ENCODE measurements around the gene WDR11.

Gene WDR11

DNA sequence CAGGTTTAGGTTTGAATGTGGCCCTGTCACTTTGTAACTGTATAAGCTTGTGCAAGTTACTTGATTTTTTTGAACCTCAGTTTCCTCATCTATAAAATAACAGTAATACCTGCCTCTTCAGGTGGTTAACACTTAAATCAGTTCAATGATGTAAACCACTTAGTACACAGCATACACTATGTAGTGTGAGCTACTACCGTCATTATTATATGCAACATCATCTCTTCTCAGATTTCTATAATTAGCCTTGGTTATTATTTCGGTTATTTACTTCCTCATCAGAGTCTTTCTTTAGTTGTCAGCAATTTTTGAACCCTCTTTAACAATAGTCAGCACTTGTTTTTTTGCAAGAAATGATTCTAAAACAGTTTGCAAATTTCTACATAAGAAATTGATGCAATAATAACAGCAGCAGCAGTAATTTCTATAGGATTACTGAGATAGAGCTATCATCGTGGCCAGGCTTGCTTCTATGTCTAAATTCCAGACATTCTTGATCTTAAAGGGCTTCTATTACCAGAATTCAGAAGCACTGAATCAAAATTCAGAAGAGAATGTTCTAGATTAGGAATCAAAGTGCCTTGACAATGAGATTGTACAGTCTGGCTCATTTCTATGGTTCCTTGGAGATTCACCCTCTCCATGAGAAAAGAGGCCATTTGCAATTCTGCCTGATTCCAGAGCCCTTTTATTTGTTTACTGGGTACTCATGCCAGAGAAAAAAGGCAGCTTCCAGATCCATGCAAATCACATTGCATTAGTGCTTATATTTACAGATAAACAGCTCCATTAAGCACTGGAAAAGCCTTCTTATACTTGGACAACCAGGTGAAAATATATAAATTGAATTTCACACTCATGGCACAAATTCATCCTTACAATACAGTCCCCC lies 25.0 kb upstream of the WDR11 start:
- H3K23ac ChIP-seq (ENCODE audit: low read length), result no peak overlapping the region
- no CpG with 5 or more reads among the region's 3 CpGs for WGBS (ENCODE audit: extremely low coverage, insufficient coverage, low lambda C conversion rate)
- no peak overlapping the region for H3K4me3 ChIP-seq (ENCODE audit: low read length)
- no peak overlapping the region for H3K4me2 ChIP-seq (ENCODE audit: low read length)
- no peak overlapping the region for H2BK120ac ChIP-seq (ENCODE audit: low read depth, low read length)
- no peak overlapping the region for H2BK15ac ChIP-seq (replicated peaks; ENCODE audit: low read depth)
- H4K5ac ChIP-seq (ENCODE audit: low read length), result no peak overlapping the region
- no peak overlapping the region for H2AK5ac ChIP-seq (ENCODE audit: low read length)
- no peak for DNase-seq
- no peak overlapping the region for H3K9ac ChIP-seq (ENCODE audit: low read length)
- H2BK5ac ChIP-seq (ENCODE audit: low read length), result no peak overlapping the region
- H3K36me3 ChIP-seq (ENCODE audit: control insufficient read depth, insufficient read depth, low read length), result no peaks in the 10 kb centered on the region
- no peak overlapping the region for H3K4ac ChIP-seq (ENCODE audit: low read depth, low read length)
- H3K56ac ChIP-seq (ENCODE audit: low read length), result no peak overlapping the region
- H3K18ac ChIP-seq (ENCODE audit: low read length), result no peak overlapping the region
- no peaks in the 10 kb centered on the region for H3K27me3 ChIP-seq (ENCODE audit: insufficient read depth, low read length, poor library complexity)
- no peak overlapping the region for H3K27ac ChIP-seq (ENCODE audit: low read depth, low read length)
- peaks cover 2% of the 10 kb centered on the region for H3K4me1 ChIP-seq (ENCODE audit: control insufficient read depth, low read depth, low read length)
- no peaks in the 10 kb centered on the region for H3K79me2 ChIP-seq (ENCODE audit: control insufficient read depth, insufficient read depth, low read length)
- H4K8ac ChIP-seq (ENCODE audit: low read depth, low read length), result no peak overlapping the region
- no peaks in the 10 kb centered on the region for H3K79me1 ChIP-seq (ENCODE audit: low read length)

DNA sequence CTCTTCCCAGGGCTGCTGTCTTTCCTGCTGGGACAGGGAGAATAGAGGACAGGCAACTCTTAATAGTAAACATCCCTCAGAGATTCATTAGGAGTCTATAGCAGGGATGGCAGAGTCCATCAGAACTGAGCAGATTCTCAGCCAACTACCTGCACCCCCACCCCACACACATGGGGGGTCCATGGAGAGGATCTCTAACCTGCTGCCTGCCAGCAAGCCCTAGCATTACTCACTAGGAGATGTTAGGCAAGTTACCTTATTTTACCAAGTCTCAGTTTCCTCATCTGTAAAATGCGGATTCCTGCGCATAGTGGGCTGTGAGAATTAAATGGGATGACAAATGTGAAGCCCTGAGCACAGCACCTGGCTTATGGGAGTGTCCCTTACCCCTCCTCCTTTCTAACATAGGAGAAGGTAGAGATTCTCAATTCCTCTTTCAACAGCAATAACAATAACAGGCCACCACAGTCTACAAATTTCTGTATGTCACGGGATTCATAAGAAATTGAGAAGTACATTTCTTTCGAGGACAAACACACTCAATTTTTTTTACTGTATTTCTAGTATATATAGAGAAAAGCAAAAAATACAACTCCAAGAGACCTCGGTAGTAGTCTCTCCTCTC lies 23.8 kb upstream of the WDR11 start:
- WGBS (ENCODE audit: extremely low coverage, insufficient coverage, low lambda C conversion rate), result no CpG with 5 or more reads among the region's 5 CpGs
- H3K27me3 ChIP-seq (ENCODE audit: insufficient read depth, low read length, poor library complexity), result no peaks in the 10 kb centered on the region

DNA sequence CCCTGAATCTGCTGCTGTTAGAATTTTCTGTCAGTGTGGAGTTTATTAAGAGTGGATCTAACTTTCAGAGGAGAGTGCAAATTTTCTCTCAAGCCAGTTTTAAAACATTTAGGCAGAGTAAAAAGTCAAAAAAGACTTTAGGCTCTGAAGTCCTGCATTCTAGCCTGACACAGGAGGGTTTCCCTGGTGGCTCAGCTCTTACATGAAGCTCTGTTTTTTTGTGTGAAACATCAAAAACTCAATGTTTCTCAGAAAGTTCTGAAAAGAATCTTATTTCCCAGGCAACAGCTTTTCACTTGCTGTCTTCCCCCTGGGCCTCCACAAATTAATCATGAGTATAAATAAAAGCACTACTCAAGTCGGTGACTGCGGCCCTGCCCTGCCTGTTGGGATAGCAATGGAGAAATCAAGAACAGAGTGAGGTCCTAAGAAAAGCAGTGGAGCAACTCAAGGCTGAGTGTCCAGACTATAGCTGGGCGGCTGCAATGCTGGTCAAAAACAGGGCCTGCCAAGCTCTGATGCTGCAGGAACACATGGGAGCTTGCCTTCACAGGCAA lies 22.3 kb upstream of the WDR11 start:
- H3K23ac ChIP-seq (ENCODE audit: low read length), result no peak overlapping the region
- H4K5ac ChIP-seq (ENCODE audit: low read length), result no peak overlapping the region
- no peak overlapping the region for H2BK120ac ChIP-seq (ENCODE audit: low read depth, low read length)
- DNase-seq, result no peak
- no peak overlapping the region for H3K27ac ChIP-seq (ENCODE audit: low read depth, low read length)
- no peak overlapping the region for H3K4me2 ChIP-seq (ENCODE audit: low read length)
- no CpG with 5 or more reads among the region's 3 CpGs for WGBS (ENCODE audit: extremely low coverage, insufficient coverage, low lambda C conversion rate)
- peaks cover 2% of the 10 kb centered on the region for H3K4me1 ChIP-seq (ENCODE audit: control insufficient read depth, low read depth, low read length)
- H4K8ac ChIP-seq (ENCODE audit: low read depth, low read length), result no peak overlapping the region
- no peak overlapping the region for H2BK15ac ChIP-seq (replicated peaks; ENCODE audit: low read depth)
- H3K18ac ChIP-seq (ENCODE audit: low read length), result no peak overlapping the region
- H2BK5ac ChIP-seq (ENCODE audit: low read length), result no peak overlapping the region
- no peak overlapping the region for H3K4ac ChIP-seq (ENCODE audit: low read depth, low read length)
- H3K27me3 ChIP-seq (ENCODE audit: insufficient read depth, low read length, poor library complexity), result no peaks in the 10 kb centered on the region
- no peaks in the 10 kb centered on the region for H3K79me1 ChIP-seq (ENCODE audit: low read length)
- H3K9ac ChIP-seq (ENCODE audit: low read length), result no peak overlapping the region
- no peak overlapping the region for H2AK5ac ChIP-seq (ENCODE audit: low read length)
- H3K4me3 ChIP-seq (ENCODE audit: low read length), result no peak overlapping the region
- H3K56ac ChIP-seq (ENCODE audit: low read length), result no peak overlapping the region
- H3K36me3 ChIP-seq (ENCODE audit: control insufficient read depth, insufficient read depth, low read length), result no peaks in the 10 kb centered on the region
- H3K79me2 ChIP-seq (ENCODE audit: control insufficient read depth, insufficient read depth, low read length), result no peaks in the 10 kb centered on the region

More for the DNA sequence above, 23.8 kb upstream of the WDR11 start:
- Histone ChIP-seq H3K9ac (ENCODE audit: low read length) (no peak overlapping the region), H4K8ac (ENCODE audit: low read depth, low read length) (no peak overlapping the region), H3K79me2 (ENCODE audit: control insufficient read depth, insufficient read depth, low read length) (no peaks in the 10 kb centered on the region), H3K4ac (ENCODE audit: low read depth, low read length) (no peak overlapping the region), H3K36me3 (ENCODE audit: control insufficient read depth, insufficient read depth, low read length) (no peaks in the 10 kb centered on the region), H2BK15ac (replicated peaks; ENCODE audit: low read depth) (no peak overlapping the region), H3K79me1 (ENCODE audit: low read length) (no peaks in the 10 kb centered on the region), H4K5ac (ENCODE audit: low read length) (no peak overlapping the region), H3K4me3 (ENCODE audit: low read length) (no peak overlapping the region), H3K4me1 (ENCODE audit: control insufficient read depth, low read depth, low read length) (peaks cover 2% of the 10 kb centered on the region), H3K56ac (ENCODE audit: low read length) (no peak overlapping the region), H3K23ac (ENCODE audit: low read length) (no peak overlapping the region), H2BK120ac (ENCODE audit: low read depth, low read length) (no peak overlapping the region), H2AK5ac (ENCODE audit: low read length) (no peak overlapping the region), H3K27ac (ENCODE audit: low read depth, low read length) (no peak overlapping the region), H3K4me2 (ENCODE audit: low read length) (no peak overlapping the region), H2BK5ac (ENCODE audit: low read length) (no peak overlapping the region), H3K18ac (ENCODE audit: low read length) (no peak overlapping the region)
- DNase-seq, result no peak

DNA sequence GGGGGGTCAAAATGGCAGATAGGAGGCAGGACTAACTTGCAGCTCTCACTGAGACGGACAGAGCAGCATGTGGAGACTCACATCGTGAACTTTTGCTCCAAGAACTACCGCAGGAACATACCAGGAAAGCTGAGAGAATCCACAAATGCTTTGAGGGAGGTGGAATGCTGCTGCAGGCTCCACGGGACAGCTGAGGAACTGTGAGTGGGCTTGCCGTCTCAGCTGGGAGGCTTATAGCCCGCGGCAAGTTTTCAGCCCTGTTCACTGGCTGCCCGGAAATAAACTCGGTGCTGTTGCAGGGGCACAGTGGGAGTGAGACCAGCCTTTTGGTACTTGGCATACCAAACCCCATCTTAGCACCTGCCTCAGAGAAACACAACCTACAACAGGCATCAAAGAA lies 19.1 kb upstream of the WDR11 start:
- no peak overlapping the region for H2AK5ac ChIP-seq (ENCODE audit: low read length)
- no peak overlapping the region for H3K4ac ChIP-seq (ENCODE audit: low read depth, low read length)
- H2BK5ac ChIP-seq (ENCODE audit: low read length), result no peak overlapping the region
- H3K27ac ChIP-seq (ENCODE audit: low read depth, low read length), result no peak overlapping the region
- H3K27me3 ChIP-seq (ENCODE audit: insufficient read depth, low read length, poor library complexity), result no peaks in the 10 kb centered on the region
- no peak overlapping the region for H4K8ac ChIP-seq (ENCODE audit: low read depth, low read length)
- no peak overlapping the region for H2BK120ac ChIP-seq (ENCODE audit: low read depth, low read length)
- no peak overlapping the region for H3K18ac ChIP-seq (ENCODE audit: low read length)
- H3K4me2 ChIP-seq (ENCODE audit: low read length), result no peak overlapping the region
- H3K79me2 ChIP-seq (ENCODE audit: control insufficient read depth, insufficient read depth, low read length), result no peaks in the 10 kb centered on the region
- no peak overlapping the region for H3K4me3 ChIP-seq (ENCODE audit: low read length)
- DNase-seq, result no peak
- WGBS (ENCODE audit: extremely low coverage, insufficient coverage, low lambda C conversion rate), result no CpG with 5 or more reads among the region's 9 CpGs
- no peaks in the 10 kb centered on the region for H3K36me3 ChIP-seq (ENCODE audit: control insufficient read depth, insufficient read depth, low read length)
- no peak overlapping the region for H2BK15ac ChIP-seq (replicated peaks; ENCODE audit: low read depth)
- H3K79me1 ChIP-seq (ENCODE audit: low read length), result no peaks in the 10 kb centered on the region
- no peak overlapping the region for H3K23ac ChIP-seq (ENCODE audit: low read length)
- no peaks in the 10 kb centered on the region for H3K4me1 ChIP-seq (ENCODE audit: control insufficient read depth, low read depth, low read length)
- H3K56ac ChIP-seq (ENCODE audit: low read length), result no peak overlapping the region
- H3K9ac ChIP-seq (ENCODE audit: low read length), result no peak overlapping the region
- H4K5ac ChIP-seq (ENCODE audit: low read length), result no peak overlapping the region

DNA sequence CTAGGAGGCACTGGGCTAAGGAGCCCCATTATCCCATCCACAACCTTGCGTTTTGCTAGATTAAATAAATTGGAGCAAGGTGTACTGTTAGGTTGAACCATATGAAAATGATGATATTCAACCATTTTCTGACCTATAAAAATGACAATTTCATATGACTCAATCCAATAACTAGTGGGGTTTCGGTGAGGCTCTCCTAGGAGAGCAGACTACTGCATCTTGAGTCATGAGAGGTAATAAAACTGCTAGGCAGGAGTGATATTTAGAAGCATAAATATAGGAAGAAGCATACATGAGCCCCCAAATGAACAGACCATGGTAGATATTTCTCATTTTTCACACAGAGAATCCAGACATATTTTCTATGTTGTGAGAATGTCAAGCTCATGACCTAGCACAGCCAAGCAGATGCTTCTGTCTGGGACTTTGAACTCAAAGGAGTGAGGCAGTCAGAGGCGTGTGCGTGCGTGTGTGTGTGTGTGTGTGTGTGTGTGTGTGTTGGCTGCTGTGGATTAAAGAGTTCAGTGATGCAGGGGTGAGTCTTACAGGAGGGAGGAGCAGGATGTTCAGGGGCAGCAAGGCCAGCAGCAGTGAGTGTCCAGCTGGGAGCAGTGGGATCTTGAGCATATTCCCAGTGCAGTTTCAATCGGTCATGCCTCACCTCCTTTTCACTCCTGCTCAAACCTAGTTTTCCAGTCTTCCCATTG lies 17.8 kb upstream of the WDR11 start:
- no peaks in the 10 kb centered on the region for H3K79me1 ChIP-seq (ENCODE audit: low read length)
- no CpG with 5 or more reads among the region's 6 CpGs for WGBS (ENCODE audit: extremely low coverage, insufficient coverage, low lambda C conversion rate)

More for the DNA sequence above, 17.8 kb upstream of the WDR11 start:
- no peaks in the 10 kb centered on the region for H3K79me2 ChIP-seq (ENCODE audit: control insufficient read depth, insufficient read depth, low read length)
- no peak overlapping the region for H3K4me3 ChIP-seq (ENCODE audit: low read length)
- H2BK15ac ChIP-seq (replicated peaks; ENCODE audit: low read depth), result no peak overlapping the region
- H3K18ac ChIP-seq (ENCODE audit: low read length), result no peak overlapping the region
- no peaks in the 10 kb centered on the region for H3K27me3 ChIP-seq (ENCODE audit: insufficient read depth, low read length, poor library complexity)
- H3K4ac ChIP-seq (ENCODE audit: low read depth, low read length), result no peak overlapping the region
- DNase-seq, result no peak
- no peak overlapping the region for H3K9ac ChIP-seq (ENCODE audit: low read length)
- no peak overlapping the region for H3K56ac ChIP-seq (ENCODE audit: low read length)
- no peak overlapping the region for H3K27ac ChIP-seq (ENCODE audit: low read depth, low read length)
- H3K36me3 ChIP-seq (ENCODE audit: control insufficient read depth, insufficient read depth, low read length), result no peaks in the 10 kb centered on the region
- no peak overlapping the region for H2AK5ac ChIP-seq (ENCODE audit: low read length)
- H3K4me2 ChIP-seq (ENCODE audit: low read length), result no peak overlapping the region
- no peak overlapping the region for H2BK120ac ChIP-seq (ENCODE audit: low read depth, low read length)
- no peak overlapping the region for H4K5ac ChIP-seq (ENCODE audit: low read length)
- no peaks in the 10 kb centered on the region for H3K4me1 ChIP-seq (ENCODE audit: control insufficient read depth, low read depth, low read length)
- H3K23ac ChIP-seq (ENCODE audit: low read length), result no peak overlapping the region
- H4K8ac ChIP-seq (ENCODE audit: low read depth, low read length), result no peak overlapping the region
- H2BK5ac ChIP-seq (ENCODE audit: low read length), result no peak overlapping the region
